Embryonic facial prominence (tissue), 1 donor: ENCODE data around the gene KMT5C.
A peak's percentile ranks its signal among the peaks of the same experiment; 100 is the strongest.

Source experiments
- DNase-seq: peaks from one replicate; pipeline ENCODE4 v3.0.0-alpha.2; 2016; ENCODE audit errors: extremely low spot score

KMT5C gene

DNA sequence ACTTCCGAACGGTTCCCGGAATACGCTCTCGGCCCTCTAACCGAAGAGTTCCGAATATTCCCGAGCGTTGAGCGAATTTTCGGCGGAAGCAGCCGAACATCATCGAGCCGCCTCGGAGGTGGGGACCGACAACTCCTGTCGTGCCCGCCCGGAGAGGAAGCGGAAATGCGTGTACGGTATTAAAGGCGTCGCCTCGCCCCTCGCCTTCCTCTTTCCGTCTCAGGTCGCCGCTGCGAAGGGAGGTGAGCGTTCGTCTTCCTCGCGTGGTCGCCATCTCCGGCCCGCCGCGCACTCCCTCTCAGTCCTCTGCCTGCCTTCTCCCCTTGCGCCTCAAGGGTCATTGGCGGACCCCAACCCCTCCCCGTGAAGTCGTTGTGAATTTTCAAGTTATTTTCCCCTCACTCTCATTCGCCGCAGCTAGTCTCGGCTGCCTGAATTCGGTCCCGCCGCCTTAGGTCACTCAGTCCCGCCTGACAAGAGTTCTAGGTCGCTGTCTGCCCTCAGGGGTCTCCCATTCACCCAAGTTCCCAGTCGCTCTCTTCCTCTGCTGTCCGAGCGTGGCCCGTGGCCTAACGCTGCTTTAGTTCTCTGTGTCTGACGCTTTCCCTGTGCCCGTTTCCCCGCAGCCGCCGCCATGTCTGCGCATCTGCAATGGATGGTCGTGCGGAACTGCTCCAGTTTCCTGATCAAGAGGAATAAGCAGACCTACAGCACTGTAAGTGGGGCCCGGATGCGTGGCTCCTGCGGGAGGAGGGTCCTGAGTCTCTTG lies 46.2 kb downstream of the KMT5C start, which contains the start of gene RPL28:
Gene RPL28 (plus strand): TSS at position 209 of the 769 bp plus-strand sequence. CDS start 426 bp downstream, at position 635.
- peak; percentile 96 for DNase-seq

DNA sequence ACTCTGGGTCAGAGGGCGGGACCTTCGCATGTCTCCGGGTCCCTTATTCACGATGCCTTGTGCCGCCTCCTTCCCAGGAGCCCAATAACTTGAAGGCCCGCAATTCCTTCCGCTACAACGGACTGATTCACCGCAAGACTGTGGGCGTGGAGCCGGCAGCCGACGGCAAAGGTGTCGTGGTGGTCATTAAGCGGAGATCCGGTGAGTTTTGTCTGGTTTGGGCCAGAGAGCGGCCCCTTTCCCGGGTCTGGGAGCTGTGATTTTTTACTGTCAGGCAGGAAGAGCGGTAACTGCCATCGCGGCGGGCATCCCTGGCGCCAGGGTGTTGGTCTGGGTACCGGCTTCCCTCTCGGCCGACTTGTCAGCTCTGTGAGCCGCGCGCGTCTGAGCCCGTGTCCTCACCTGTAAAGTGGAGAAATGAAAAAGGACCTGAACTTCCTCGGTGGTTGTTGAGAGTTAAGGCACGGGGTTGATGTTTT lies 46.9 kb downstream of the KMT5C start:
- DNase-seq = no peak

DNA sequence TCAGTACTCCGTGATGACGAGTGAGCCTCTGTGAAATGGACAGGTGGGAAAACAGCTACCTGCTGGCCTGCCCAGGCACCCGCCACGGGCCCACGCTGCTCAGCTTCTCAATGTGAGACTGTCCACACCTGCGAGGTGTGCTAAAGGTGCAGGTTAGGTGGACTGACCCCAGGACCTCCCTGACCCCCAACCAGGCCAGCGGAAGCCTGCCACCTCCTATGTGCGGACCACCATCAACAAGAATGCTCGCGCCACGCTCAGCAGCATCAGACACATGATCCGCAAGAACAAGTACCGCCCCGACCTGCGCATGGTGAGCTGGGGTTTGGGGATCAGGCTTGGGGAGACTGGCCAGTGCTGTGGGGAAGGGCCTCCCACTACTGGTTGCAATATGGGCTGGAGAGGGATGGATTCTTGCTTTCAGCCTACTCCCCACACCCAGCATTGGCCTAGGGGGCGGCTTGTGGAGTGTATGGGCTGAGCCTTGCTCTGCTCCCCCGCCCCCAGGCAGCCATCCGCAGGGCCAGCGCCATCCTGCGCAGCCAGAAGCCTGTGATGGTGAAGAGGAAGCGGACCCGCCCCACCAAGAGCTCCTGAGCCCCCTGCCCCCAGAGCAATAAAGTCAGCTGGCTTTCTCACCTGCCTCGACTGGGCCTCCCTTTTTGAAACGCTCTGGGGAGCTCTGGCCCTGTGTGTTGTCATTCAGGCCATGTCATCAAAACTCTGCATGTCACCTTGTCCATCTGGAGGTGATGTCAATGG lies 48.2 kb downstream of the KMT5C start:
- DNase-seq = no peak

DNA sequence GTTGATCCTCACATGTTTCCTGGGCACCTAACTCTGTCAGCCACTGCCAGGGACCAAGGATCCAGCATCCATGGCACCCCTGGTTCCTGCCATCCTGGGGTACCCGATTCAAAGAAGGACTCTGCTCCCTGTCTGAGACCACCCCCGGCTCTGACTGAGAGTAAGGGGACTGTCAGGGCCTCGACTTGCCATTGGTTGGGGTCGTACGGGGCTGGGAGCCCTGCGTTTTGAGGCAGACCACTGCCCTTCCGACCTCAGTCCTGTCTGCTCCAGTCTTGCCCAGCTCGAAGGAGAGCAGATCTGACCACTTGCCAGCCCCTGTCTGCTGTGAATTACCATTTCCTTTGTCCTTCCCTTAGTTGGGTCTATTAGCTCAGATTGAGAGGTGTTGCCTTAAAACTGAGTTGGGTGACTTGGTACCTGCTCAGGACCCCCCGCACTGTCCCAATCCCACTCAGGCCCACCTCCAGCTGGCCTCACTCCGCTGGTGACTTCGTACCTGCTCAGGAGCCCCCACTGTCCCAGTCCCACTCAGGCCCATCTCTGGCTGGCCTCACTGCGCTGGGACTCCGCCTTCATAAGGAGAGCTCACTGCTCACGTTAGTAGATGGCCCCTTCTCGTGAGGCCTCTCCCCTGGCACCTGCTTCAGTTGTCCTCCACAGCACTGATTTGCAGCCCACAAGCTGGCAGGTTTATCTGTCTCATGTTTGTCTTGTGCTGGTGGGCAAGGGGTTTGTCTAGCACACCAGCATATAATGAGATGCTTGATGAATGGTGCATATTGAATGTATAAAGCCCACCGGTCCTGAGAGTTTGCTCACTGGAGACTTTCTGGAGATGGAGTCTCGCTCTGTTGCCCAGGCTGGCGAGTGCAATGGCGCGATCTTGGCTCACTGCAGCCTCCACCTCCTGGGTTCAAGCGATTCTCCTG lies 50.0 kb downstream of the KMT5C start:
- DNase-seq = no peak

DNA sequence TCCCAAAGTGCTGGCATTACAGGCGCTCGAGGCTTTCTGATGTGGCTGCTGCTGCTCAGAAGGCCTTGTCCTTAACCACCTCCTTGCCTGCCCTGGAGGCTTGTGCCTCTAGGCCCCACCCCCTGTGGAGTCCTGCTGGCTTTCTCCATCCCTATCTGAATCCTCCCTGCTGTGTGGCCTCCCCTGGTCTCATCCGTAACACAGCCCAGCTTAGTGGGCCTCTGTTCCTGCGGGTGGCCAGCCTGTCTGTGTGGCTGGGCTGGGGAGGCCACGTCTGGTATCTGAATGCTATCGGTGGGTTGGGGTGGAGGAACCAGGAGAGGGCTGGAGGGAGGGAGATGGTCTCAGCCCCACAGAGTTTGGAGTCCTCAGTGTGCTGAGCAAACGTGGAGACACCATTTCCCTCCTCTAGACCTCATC lies 50.8 kb downstream of the KMT5C start:
- DNase-seq = no peak

DNA sequence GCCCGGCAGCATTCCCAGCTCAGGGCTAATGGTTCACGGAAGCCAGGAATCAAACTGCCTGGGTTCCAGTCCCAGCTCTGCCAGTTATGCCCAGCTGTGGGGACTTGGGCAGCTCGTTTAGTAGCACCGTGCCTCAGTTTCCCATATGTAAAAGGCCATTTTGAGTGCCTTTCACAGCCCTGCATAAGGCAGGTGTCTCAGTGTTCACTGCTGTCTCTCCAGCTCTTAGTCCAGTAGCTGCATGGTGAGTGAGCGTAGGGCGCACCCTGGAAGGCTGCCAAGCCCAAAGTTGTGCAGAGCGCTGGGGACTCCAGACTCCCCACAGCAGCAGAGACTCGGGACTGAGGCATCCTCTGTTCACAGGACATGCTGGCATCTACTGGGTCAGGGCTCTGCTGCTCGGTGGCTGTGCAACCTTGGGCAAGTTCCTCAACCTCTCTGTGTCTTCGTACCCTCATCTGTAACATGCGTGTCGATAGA lies 51.6 kb downstream of the KMT5C start:
- DNase-seq = no peak

DNA sequence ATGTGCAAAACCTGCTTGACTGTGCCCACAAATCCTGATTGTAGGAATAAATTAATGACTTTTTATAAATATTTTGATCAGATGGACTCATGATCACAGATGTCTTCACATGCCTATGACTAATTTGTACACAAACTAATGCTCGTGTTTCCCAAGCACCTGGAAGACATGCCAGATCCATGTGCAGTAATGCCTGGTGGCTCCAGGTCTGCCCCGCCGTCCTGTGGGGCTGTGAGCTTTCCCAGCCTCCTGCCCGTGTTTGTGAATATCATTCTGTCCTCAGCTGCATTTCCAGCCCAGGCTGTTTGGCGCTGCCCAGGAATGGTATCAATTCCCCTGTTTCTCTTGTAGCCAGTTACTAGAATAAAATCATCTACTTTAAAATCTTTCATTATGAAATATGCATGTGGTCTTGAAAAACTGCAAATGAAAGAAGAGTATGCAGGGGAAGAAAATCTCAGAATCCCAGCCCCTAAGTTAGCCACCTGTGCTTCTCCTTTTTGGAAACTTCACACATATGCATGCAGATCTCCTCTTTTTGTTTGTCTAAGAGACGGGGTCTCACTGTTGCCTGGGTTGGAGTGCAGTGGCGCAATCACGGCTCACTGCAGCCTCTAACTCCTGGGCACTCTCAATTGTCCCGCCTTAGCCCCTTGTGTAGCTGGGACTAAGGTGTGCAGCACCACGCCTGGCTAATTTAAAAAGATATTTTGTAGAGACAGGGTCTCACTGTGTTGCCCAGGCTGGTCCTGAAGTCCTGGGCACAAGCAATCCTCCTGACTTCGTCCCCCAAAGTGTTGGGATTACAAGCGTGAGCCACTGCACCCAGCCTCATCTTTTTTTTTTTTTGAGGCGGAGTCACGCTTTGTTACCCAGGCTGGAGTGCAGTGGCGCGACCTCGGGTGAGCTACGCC lies 52.3 kb downstream of the KMT5C start:
- DNase-seq = no peak

DNA sequence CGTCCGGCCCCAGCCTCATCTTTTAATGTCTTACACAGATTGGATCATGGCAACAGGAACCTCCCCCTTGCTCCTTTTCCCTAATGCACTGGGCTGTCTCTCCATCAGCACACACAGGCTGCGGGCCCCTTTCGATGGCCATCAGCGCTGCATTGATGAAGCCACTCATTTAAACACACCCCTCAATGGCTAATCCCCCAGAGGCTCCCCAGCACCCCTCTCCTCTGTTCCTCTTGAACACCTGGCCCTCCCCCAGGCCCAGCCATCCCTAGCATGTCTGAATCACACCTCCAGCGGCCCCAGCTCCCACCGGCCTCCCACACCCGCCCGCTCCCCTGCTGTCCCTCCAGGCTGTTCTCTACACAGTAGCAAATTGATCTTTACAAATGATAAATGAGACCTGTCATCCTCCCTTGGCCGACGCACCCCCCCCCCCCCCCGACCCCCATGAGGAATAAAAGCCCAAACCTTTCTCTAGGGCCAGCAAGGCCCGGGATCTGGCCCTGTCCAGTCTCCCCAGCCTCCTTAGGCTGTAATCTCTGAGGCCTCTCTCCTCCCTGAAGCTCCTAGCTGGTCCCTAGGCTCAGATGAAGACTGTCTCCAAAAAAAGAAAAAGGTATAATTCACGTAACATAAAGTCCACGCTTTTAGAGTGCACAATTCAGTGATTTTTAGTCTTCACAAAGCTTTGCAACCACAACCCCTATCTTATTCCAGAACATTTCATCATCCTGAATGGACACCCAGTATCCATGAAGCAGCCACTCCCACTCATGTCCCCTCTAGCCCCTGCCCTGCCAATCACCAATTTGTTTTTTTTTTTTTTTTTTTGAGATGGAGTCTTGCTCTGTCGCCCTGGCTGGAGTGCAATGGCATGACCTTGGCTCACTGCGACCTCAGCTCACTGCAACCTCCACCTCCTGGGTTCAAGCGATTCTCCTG lies 53.4 kb downstream of the KMT5C start:
- no peak for DNase-seq
